Activated CD4-positive, alpha-beta memory T cell treated with anti-CD3 and anti-CD28 coated beads for 36 hours (primary cell): ENCODE measurements around the gene BACH1. TPM values are rescaled to one million over a fixed set of nuclear protein-coding genes. Genes with fewer than 3 reads are reported as not detected.
A peak's percentile ranks its signal among the peaks of the same experiment; 100 is the strongest.

Experiments
- CTCF ChIA-PET: fragments of 350-600 bp; sonication (Branson Sonifier 250); formaldehyde crosslinking; loops from one replicate; lab custom pipeline; 2021; ENCODE audit warnings: antibody characterized with exemption, inconsistent platforms; lab: Charles Lee
- POLR2A ChIA-PET: fragments of 350-600 bp; sonication (Branson Sonifier 250); formaldehyde crosslinking; loops from one replicate; lab custom pipeline; 2021; ENCODE audit warnings: antibody characterized with exemption; lab: Charles Lee
- DNase-seq: peaks from one replicate; pipeline ENCODE4 v3.0.0-alpha.2; 2020
- H3K27ac Mint-ChIP-seq: one replicate; pipeline ENCODE4 v1.8.0; 2021; ENCODE audit warnings: mixed read lengths
- H3K27me3 Mint-ChIP-seq: one replicate; pipeline ENCODE4 v1.8.0; 2021; ENCODE audit warnings: mixed read lengths
- H3K36me3 Mint-ChIP-seq: one replicate; pipeline ENCODE4 v1.8.0; 2021; ENCODE audit warnings: mixed read lengths
- H3K4me1 Mint-ChIP-seq: one replicate; pipeline ENCODE4 v1.8.0; 2021; ENCODE audit warnings: low read depth, mixed read lengths
- H3K4me3 Mint-ChIP-seq: one replicate; pipeline ENCODE4 v1.8.0; 2021; ENCODE audit warnings: mild to moderate bottlenecking, mixed read lengths
- H3K9me3 Mint-ChIP-seq: one replicate; pipeline ENCODE4 v1.8.0; 2021; ENCODE audit warnings: mixed read lengths
- intact Hi-C: fragments of 100-400 bp; cut with micrococcal nuclease; formaldehyde crosslinking; loops from one replicate; pipeline ENCODE4 v1.15.1; 2023
- total RNA-seq, 2 experiments: library from RNA; stranded (reverse); gene quantifications; one replicate each; pipeline ENCODE4 v1.2.3, GENCODE V29; 2021

The BACH1 gene
- total RNA-seq, 2 experiments from 2014 or later = 22.9 to 23.0 TPM

GRCh38 chr21:29305561-29305960 lies 6.8 kb downstream of the BACH1 start:
- no peak for DNase-seq
- H3K27me3 Mint-ChIP-seq = no peaks in the 10 kb centered on the region
- ChIA-PET CTCF (interaction anchor here (0.7 to 1.5 kb wide), 2 partner anchors 43 to 66 kb away, joined by 3 read pairs; no protein-coding TSS in a partner anchor), POLR2A (no interaction called here)
- intact Hi-C loops = loop anchor here (10.0 kb wide), 1 partner anchor 471 kb away; no protein-coding TSS in a partner anchor
- no peak overlapping the region for H3K4me3 Mint-ChIP-seq
- peak overlapping the region; percentile 11 for H3K27ac Mint-ChIP-seq
- H3K9me3 Mint-ChIP-seq = no peaks in the 10 kb centered on the region
- H3K36me3 Mint-ChIP-seq = peaks cover 9% of the 10 kb centered on the region
- H3K4me1 Mint-ChIP-seq = peaks cover 79% of the 10 kb centered on the region

GRCh38 chr21:29306920-29307319 lies 8.2 kb downstream of the BACH1 start:
- CTCF ChIA-PET = no interaction called here
- Mint-ChIP-seq H3K9me3 (no peaks in the 10 kb centered on the region), H3K27ac (no peak overlapping the region), H3K4me1 (peaks cover 69% of the 10 kb centered on the region), H3K27me3 (no peaks in the 10 kb centered on the region), H3K36me3 (peaks cover 16% of the 10 kb centered on the region), H3K4me3 (no peak overlapping the region)
- no peak for DNase-seq
- POLR2A ChIA-PET = no interaction called here
- intact Hi-C loops = loop anchor here (10.0 kb wide), 1 partner anchor 472 kb away; no protein-coding TSS in a partner anchor

GRCh38 chr21:29307718-29308455 lies 9.2 kb downstream of the BACH1 start:
- ChIA-PET POLR2A (interaction anchor here (0.7 to 1.2 kb wide), 5 partner anchors 9 to 63 kb away, joined by 3 to 10 read pairs (median 5); partner anchors contain the start of gene BACH1), CTCF (interaction anchor here (0.7 to 1.2 kb wide), 5 partner anchors 9 to 64 kb away, joined by 3 read pairs; partner anchors contain the start of gene BACH1)
- Mint-ChIP-seq H3K27ac (no peak overlapping the region), H3K36me3 (peaks cover 20% of the 10 kb centered on the region), H3K9me3 (no peaks in the 10 kb centered on the region), H3K4me1 (peaks cover 62% of the 10 kb centered on the region), H3K27me3 (no peaks in the 10 kb centered on the region), H3K4me3 (no peak overlapping the region)
- DNase-seq = no peak
- intact Hi-C loops = loop anchor here (1.0 to 10.0 kb wide), 2 partner anchors 8 to 473 kb away; no protein-coding TSS in a partner anchor

GRCh38 chr21:29308456-29308783 lies 9.7 kb downstream of the BACH1 start:
- CTCF ChIA-PET = interaction anchor here (0.7 to 1.2 kb wide), 5 partner anchors 9 to 64 kb away, joined by 3 read pairs; partner anchors contain the start of gene BACH1
- peaks cover 20% of the 10 kb centered on the region for H3K36me3 Mint-ChIP-seq
- no peaks in the 10 kb centered on the region for H3K27me3 Mint-ChIP-seq
- H3K4me3 Mint-ChIP-seq = no peak overlapping the region
- intact Hi-C loops = loop anchor here (1.0 to 10.0 kb wide), 2 partner anchors 8 to 474 kb away; no protein-coding TSS in a partner anchor
- H3K9me3 Mint-ChIP-seq = no peaks in the 10 kb centered on the region
- POLR2A ChIA-PET = interaction anchor here (0.7 to 1.2 kb wide), 5 partner anchors 9 to 63 kb away, joined by 3 to 10 read pairs (median 5); partner anchors contain the start of gene BACH1
- no peak overlapping the region for H3K27ac Mint-ChIP-seq
- DNase-seq = no peak
- H3K4me1 Mint-ChIP-seq = peaks cover 61% of the 10 kb centered on the region

- peaks cover 20% of the 10 kb centered on the region for H3K36me3 Mint-ChIP-seq
- ChIA-PET POLR2A (interaction anchor here (1.1 kb wide), 1 partner anchor 9 kb away, joined by 4 read pairs; no protein-coding TSS in a partner anchor), CTCF (no interaction called here)
- DNase-seq = no peak
- intact Hi-C loops = loop anchor here (10.0 kb wide), 1 partner anchor 475 kb away; no protein-coding TSS in a partner anchor
- no peaks in the 10 kb centered on the region for H3K27me3 Mint-ChIP-seq
- no peak overlapping the region for H3K27ac Mint-ChIP-seq
- no peaks in the 10 kb centered on the region for H3K9me3 Mint-ChIP-seq
- peaks cover 62% of the 10 kb centered on the region for H3K4me1 Mint-ChIP-seq
- H3K4me3 Mint-ChIP-seq = no peak overlapping the region
Measured at GRCh38 chr21:29309703-29310102, 11.0 kb downstream of the BACH1 start.

- POLR2A ChIA-PET = no interaction called here
- Mint-ChIP-seq H3K4me3 (no peak overlapping the region), H3K27ac (no peak overlapping the region), H3K27me3 (no peaks in the 10 kb centered on the region), H3K9me3 (no peaks in the 10 kb centered on the region), H3K36me3 (peaks cover 14% of the 10 kb centered on the region), H3K4me1 (peaks cover 53% of the 10 kb centered on the region)
- CTCF ChIA-PET = no interaction called here
- intact Hi-C loops = no loop called here
- DNase-seq = no peak
Measured at GRCh38 chr21:29311802-29312201, 13.1 kb downstream of the BACH1 start.

- CTCF ChIA-PET = no interaction called here
- H3K36me3 Mint-ChIP-seq = peaks cover 14% of the 10 kb centered on the region
- no peak for DNase-seq
- no peak overlapping the region for H3K27ac Mint-ChIP-seq
- POLR2A ChIA-PET = no interaction called here
- H3K4me1 Mint-ChIP-seq = peaks cover 52% of the 10 kb centered on the region
- H3K4me3 Mint-ChIP-seq = no peak overlapping the region
- no peaks in the 10 kb centered on the region for H3K27me3 Mint-ChIP-seq
- intact Hi-C loops = no loop called here
- no peaks in the 10 kb centered on the region for H3K9me3 Mint-ChIP-seq
Measured at GRCh38 chr21:29312981-29313380, 14.3 kb downstream of the BACH1 start.

- Mint-ChIP-seq H3K4me1 (peaks cover 50% of the 10 kb centered on the region), H3K9me3 (no peaks in the 10 kb centered on the region), H3K36me3 (peaks cover 14% of the 10 kb centered on the region), H3K27me3 (no peaks in the 10 kb centered on the region), H3K4me3 (no peak overlapping the region), H3K27ac (no peak overlapping the region)
- ChIA-PET POLR2A (interaction anchor here (1.2 kb wide), 1 partner anchor 14 kb away, joined by 4 read pairs; no protein-coding TSS in a partner anchor), CTCF (interaction anchor here (0.9 to 1.3 kb wide), 2 partner anchors 28 to 58 kb away, joined by 4 to 5 read pairs; no protein-coding TSS in a partner anchor)
- no peak for DNase-seq
- intact Hi-C loops = no loop called here
Measured at GRCh38 chr21:29313662-29314408, 15.1 kb downstream of the BACH1 start.

- Mint-ChIP-seq H3K36me3 (peaks cover 14% of the 10 kb centered on the region), H3K27me3 (no peaks in the 10 kb centered on the region), H3K9me3 (no peaks in the 10 kb centered on the region), H3K27ac (no peak overlapping the region), H3K4me3 (no peak overlapping the region), H3K4me1 (peaks cover 52% of the 10 kb centered on the region)
- ChIA-PET CTCF (no interaction called here), POLR2A (no interaction called here)
- no peak for DNase-seq
- intact Hi-C loops = no loop called here
Measured at GRCh38 chr21:29315131-29315749, 16.5 kb downstream of the BACH1 start.

GRCh38 chr21:29316029-29316742 lies 17.5 kb downstream of the BACH1 start:
- no peak overlapping the region for H3K27ac Mint-ChIP-seq
- intact Hi-C loops = no loop called here
- H3K9me3 Mint-ChIP-seq = peaks cover 2% of the 10 kb centered on the region
- no peak overlapping the region for H3K4me3 Mint-ChIP-seq
- peaks cover 49% of the 10 kb centered on the region for H3K4me1 Mint-ChIP-seq
- H3K27me3 Mint-ChIP-seq = no peaks in the 10 kb centered on the region
- DNase-seq = no peak
- CTCF ChIA-PET = no interaction called here
- peaks cover 12% of the 10 kb centered on the region for H3K36me3 Mint-ChIP-seq
- POLR2A ChIA-PET = no interaction called here

GRCh38 chr21:29316806-29317205 lies 18.1 kb downstream of the BACH1 start:
- Mint-ChIP-seq H3K9me3 (peaks cover 3% of the 10 kb centered on the region), H3K4me3 (no peak overlapping the region), H3K36me3 (peaks cover 12% of the 10 kb centered on the region), H3K4me1 (peaks cover 50% of the 10 kb centered on the region), H3K27ac (no peak overlapping the region), H3K27me3 (no peaks in the 10 kb centered on the region)
- intact Hi-C loops = no loop called here
- DNase-seq = no peak
- ChIA-PET CTCF (no interaction called here), POLR2A (no interaction called here)
